Breast epithelium (tissue), 3 donors: Measurements from ENCODE around the gene FYB2.

Experiments
- POLR2A ChIP-seq: fragments of 450-650 bp; IDR thresholded peaks from one replicate; pipeline ENCODE4 v1.6.1; 2016; ENCODE audit warnings: antibody characterized with exemption, mild to moderate bottlenecking, moderate library complexity
- TF ChIP-seq, protein P1 (sequence below), 3 donors: fragments of 450-650 bp; IDR thresholded peaks; one replicate each; pipeline ENCODE4 v1.5.1; 2016 to 2017; ENCODE audit warnings: antibody characterized with exemption in 3 of 3, mild to moderate bottlenecking in 3 of 3, moderate library complexity in 3 of 3

DNA sequence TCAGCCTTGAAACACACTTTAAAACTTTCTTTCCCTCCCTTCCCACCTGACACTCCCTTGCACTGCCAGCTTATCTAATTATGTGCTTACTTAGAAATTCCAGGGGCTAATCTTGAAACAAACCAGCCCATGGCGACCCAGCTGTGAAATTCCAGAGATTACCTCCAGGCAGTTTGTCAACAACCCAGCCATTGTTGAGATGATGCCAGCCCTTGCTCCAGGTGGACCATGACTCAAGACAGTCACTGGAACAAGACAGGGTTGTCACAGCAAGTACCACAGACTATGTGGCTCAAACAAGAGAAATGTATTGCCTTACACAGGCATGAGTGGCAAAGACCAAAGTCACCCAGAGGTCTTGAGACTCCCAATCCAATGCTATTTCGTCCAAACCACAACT lies 7.9 kb downstream of the FYB2 start:
- TF ChIP-seq, protein P1, sequence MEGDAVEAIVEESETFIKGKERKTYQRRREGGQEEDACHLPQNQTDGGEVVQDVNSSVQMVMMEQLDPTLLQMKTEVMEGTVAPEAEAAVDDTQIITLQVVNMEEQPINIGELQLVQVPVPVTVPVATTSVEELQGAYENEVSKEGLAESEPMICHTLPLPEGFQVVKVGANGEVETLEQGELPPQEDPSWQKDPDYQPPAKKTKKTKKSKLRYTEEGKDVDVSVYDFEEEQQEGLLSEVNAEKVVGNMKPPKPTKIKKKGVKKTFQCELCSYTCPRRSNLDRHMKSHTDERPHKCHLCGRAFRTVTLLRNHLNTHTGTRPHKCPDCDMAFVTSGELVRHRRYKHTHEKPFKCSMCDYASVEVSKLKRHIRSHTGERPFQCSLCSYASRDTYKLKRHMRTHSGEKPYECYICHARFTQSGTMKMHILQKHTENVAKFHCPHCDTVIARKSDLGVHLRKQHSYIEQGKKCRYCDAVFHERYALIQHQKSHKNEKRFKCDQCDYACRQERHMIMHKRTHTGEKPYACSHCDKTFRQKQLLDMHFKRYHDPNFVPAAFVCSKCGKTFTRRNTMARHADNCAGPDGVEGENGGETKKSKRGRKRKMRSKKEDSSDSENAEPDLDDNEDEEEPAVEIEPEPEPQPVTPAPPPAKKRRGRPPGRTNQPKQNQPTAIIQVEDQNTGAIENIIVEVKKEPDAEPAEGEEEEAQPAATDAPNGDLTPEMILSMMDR (IDR thresholded peaks at IDR 0.05), result no peak
- TF ChIP-seq POLR2A, result no peak
